ENCODE measurements around the gene GKAP1.

- TF ChIP-seq EP300 (IDR thresholded peaks at IDR 0.05; ENCODE audit: borderline replicate concordance in 1 of 2, low read depth in 1 of 2, low read length in 1 of 2) (no peak), REST (IDR thresholded peaks at IDR 0.05; ENCODE audit: low read depth, low read length) (no peak), CTCF (IDR thresholded peaks at IDR 0.05) (no peak), SMC3 (IDR thresholded peaks at IDR 0.05; ENCODE audit: low read depth, low read length) (no peak), TCF12 (IDR thresholded peaks at IDR 0.05) (no peak)
Observed at GRCh38 chr9:83701286-83701685, 116.3 kb downstream of the GKAP1 start.

All from SK-N-SH (cell line).